Measurements from ENCODE around the gene RNH1.
A peak's percentile ranks its signal among the peaks of the same experiment; 100 is the strongest.

RNH1 gene

GRCh38 chr11:530960-531831, 24.2 kb upstream of the RNH1 start:
- H3K4me3 ChIP-seq (ENCODE audit: insufficient read depth, low read depth, low read length, poor library complexity, severe bottlenecking) = no peak overlapping the region
- H3K36me3 ChIP-seq (ENCODE audit: control insufficient read depth, insufficient read depth, low read length) = peaks cover 16% of the 10 kb centered on the region
- H3K4me1 ChIP-seq (ENCODE audit: control insufficient read depth, insufficient read depth, low read length, poor library complexity, severe bottlenecking) = peaks cover 15% of the 10 kb centered on the region
- H3K9me3 ChIP-seq (ENCODE audit: control insufficient read depth, low read length) = no peaks in the 10 kb centered on the region
- no peak for DNase-seq
- no peak overlapping the region for H3K27ac ChIP-seq (ENCODE audit: insufficient read depth, low read length, poor library complexity, severe bottlenecking)
- H3K27me3 ChIP-seq (replicated peaks; ENCODE audit: control insufficient read depth, insufficient read depth, low read length, poor library complexity, severe bottlenecking) = no peaks in the 10 kb centered on the region

DNA sequence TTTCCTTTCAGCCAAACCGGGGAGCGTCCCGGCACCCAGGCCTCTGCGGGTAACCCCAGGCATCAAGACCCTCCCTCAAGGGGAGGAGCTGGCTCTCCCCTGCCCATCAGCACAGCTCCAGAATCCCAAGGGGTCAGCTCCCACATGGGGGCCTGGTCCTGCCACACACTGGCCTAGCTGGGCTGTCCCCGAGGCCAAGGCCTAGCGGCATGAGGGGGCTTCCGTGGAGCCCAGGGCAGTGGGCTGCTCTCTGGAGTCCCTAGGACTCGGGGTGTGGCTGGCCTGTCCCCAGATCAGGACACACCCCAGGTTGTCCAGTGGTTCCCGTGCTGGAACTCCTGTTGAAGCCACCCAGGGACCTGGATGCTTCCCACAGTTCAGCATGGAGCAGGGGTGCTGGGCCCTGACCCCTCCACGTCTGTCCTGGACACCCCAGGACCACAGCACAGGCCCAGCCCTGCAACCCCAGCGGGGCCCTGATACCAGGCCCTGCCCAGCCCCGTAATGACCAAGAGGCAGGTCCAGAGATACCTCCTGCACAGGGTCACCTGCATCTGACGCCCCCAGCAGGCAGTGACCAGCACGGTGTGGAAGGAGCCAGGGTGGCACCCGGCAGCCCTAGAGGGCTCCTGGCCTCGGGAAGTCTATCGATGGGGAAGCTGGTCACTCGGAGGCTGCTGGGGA, 22.8 kb upstream of the RNH1 start:
- no peak overlapping the region for H3K27ac ChIP-seq (ENCODE audit: insufficient read depth, low read length, poor library complexity, severe bottlenecking)
- no peaks in the 10 kb centered on the region for H3K27me3 ChIP-seq (replicated peaks; ENCODE audit: control insufficient read depth, insufficient read depth, low read length, poor library complexity, severe bottlenecking)
- no peak overlapping the region for H3K4me3 ChIP-seq (ENCODE audit: insufficient read depth, low read depth, low read length, poor library complexity, severe bottlenecking)
- H3K36me3 ChIP-seq (ENCODE audit: control insufficient read depth, insufficient read depth, low read length) = peaks cover 16% of the 10 kb centered on the region
- H3K9me3 ChIP-seq (ENCODE audit: control insufficient read depth, low read length) = no peaks in the 10 kb centered on the region
- peaks cover 12% of the 10 kb centered on the region for H3K4me1 ChIP-seq (ENCODE audit: control insufficient read depth, insufficient read depth, low read length, poor library complexity, severe bottlenecking)
- no peak for DNase-seq

DNA sequence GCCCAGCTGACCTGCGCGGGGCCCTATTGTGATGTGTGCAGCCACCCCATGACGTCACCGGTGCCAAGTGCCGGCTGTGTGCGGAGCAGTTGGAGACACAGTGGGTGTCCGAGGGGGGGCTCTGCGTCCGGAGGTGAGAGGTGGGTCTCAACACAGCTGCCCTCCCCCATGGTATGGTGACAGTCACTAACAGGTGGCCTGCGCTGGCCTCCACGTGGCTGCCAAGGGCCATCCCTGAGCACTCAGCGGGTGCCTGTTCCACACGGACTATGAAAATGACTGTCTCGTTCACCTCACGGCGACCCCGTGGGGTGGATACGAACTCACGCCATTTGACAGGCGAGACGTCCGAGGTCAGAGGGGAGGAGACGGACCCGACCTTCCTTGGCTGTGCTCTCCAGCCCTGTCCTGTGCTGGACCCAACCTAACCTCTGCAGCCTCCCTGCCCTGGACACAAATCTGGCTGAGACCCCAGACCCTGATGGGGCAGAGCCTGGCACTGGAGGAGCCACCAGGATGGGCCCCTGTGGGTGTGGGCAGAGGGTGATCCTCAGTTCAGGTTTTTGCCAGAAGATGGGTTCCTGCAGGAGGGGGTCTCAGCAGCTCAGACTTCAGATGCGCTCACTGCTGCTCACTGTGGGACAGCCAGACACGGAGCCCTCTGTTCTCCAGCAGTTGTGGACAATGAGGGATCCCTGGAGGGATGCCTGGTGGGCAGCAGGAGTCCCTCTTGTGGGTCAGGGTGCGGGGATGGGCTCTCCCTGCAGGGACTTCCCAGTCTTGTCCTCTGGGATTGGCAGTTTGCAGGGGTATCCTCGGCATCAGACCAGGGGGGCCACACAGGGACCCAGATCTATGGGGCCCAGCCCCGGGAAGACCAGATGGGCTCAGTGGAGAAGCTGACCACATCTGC, 22.0 kb upstream of the RNH1 start:
- H3K9me3 ChIP-seq (ENCODE audit: control insufficient read depth, low read length) = no peaks in the 10 kb centered on the region
- H3K4me1 ChIP-seq (ENCODE audit: control insufficient read depth, insufficient read depth, low read length, poor library complexity, severe bottlenecking) = peaks cover 5% of the 10 kb centered on the region

DNA sequence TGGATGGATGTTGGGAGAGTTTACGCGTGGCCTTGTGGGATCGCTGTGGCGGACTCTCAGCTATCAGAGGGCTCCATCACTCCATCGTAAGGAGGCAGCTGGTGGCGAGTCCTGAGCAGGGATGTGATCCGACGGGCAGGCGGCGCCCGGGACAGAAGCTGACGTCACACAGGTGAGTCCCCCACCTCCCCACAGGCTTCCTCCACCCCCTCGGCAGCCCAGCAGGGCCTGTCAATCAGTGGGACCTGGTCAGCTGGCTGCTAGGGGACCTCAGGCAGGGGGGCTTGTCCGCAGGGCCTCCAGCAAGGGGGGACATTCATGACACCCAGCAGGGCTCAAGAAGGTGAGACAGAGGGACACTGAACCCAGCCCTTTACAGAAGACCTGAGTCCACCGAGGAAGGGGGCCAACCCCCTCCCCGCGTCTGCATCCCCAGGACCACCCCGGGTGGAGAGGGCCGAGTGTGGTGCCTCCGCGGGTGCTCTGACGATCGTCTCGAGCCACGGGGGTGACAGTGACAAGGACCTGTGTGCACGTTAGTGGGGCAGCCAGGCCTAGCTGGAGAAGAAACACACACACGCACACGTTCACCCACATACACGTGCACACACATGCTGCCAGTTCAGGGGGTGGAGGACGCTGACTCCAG, 21.2 kb upstream of the RNH1 start:
- Histone ChIP-seq H3K27me3 (replicated peaks; ENCODE audit: control insufficient read depth, insufficient read depth, low read length, poor library complexity, severe bottlenecking) (no peaks in the 10 kb centered on the region), H3K27ac (ENCODE audit: insufficient read depth, low read length, poor library complexity, severe bottlenecking) (no peak overlapping the region), H3K9me3 (ENCODE audit: control insufficient read depth, low read length) (no peaks in the 10 kb centered on the region), H3K4me3 (ENCODE audit: insufficient read depth, low read depth, low read length, poor library complexity, severe bottlenecking) (no peak overlapping the region), H3K4me1 (ENCODE audit: control insufficient read depth, insufficient read depth, low read length, poor library complexity, severe bottlenecking) (no peaks in the 10 kb centered on the region), H3K36me3 (ENCODE audit: control insufficient read depth, insufficient read depth, low read length) (peaks cover 16% of the 10 kb centered on the region)
- no peak for DNase-seq

More for the DNA sequence above, 22.0 kb upstream of the RNH1 start:
- no peak overlapping the region for H3K4me3 ChIP-seq (ENCODE audit: insufficient read depth, low read depth, low read length, poor library complexity, severe bottlenecking)
- H3K27me3 ChIP-seq (replicated peaks; ENCODE audit: control insufficient read depth, insufficient read depth, low read length, poor library complexity, severe bottlenecking) = no peaks in the 10 kb centered on the region
- peaks cover 16% of the 10 kb centered on the region for H3K36me3 ChIP-seq (ENCODE audit: control insufficient read depth, insufficient read depth, low read length)
- H3K27ac ChIP-seq (ENCODE audit: insufficient read depth, low read length, poor library complexity, severe bottlenecking) = no peak overlapping the region
- DNase-seq = no peak

DNA sequence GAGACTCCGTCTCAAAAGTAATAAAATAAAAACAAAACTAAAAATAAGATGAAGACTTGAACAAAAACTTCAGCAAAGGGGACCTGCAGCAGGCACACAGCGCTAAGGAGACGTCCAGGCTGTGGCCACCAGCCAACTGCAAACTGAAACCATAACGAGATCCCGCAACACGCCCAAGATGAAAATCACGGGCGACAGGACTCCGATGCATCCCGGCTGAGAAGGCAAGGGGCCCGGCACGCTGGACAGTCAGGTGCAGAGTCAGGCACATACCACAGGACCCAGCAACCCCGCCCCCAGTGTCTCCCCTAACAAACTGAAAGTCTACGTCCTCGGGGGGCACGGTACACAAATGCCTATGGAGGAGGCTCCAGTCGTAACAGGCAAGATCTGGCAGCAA, 19.1 kb upstream of the RNH1 start:
- no peak overlapping the region for H3K4me3 ChIP-seq (ENCODE audit: insufficient read depth, low read depth, low read length, poor library complexity, severe bottlenecking)
- H3K36me3 ChIP-seq (ENCODE audit: control insufficient read depth, insufficient read depth, low read length) = no peaks in the 10 kb centered on the region
- no peaks in the 10 kb centered on the region for H3K9me3 ChIP-seq (ENCODE audit: control insufficient read depth, low read length)
- no peak overlapping the region for H3K27ac ChIP-seq (ENCODE audit: insufficient read depth, low read length, poor library complexity, severe bottlenecking)
- no peak for DNase-seq
- H3K27me3 ChIP-seq (replicated peaks; ENCODE audit: control insufficient read depth, insufficient read depth, low read length, poor library complexity, severe bottlenecking) = no peaks in the 10 kb centered on the region
- H3K4me1 ChIP-seq (ENCODE audit: control insufficient read depth, insufficient read depth, low read length, poor library complexity, severe bottlenecking) = no peaks in the 10 kb centered on the region

DNA sequence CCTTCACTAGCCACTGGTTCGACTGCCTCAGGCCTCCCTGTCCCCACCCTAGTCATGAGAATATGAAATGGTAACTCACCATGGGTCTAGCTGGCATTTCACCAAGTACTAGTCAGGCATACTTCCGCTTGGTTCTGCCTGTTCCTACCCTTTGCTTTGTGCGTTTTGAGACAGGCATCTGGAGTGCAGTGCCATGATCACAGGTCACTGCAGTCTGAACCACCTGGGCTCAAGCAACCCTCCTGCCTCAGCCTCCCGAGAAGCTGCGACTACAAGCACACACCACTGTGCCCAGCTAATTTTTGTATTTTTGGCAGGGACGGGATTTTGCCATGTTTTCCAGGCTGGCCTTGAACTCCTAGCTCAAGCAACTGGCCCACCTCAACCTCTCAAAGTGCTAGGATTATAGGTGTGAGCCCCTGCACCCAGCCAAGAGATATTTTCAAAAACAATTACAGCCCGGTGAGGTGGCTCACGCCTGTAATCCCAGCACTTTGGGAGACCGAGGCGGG, 14.2 kb upstream of the RNH1 start:
- Histone ChIP-seq H3K27me3 (replicated peaks; ENCODE audit: control insufficient read depth, insufficient read depth, low read length, poor library complexity, severe bottlenecking) (no peaks in the 10 kb centered on the region), H3K9me3 (ENCODE audit: control insufficient read depth, low read length) (no peaks in the 10 kb centered on the region), H3K27ac (ENCODE audit: insufficient read depth, low read length, poor library complexity, severe bottlenecking) (no peak overlapping the region), H3K4me3 (ENCODE audit: insufficient read depth, low read depth, low read length, poor library complexity, severe bottlenecking) (no peak overlapping the region), H3K4me1 (ENCODE audit: control insufficient read depth, insufficient read depth, low read length, poor library complexity, severe bottlenecking) (peaks cover 5% of the 10 kb centered on the region), H3K36me3 (ENCODE audit: control insufficient read depth, insufficient read depth, low read length) (no peaks in the 10 kb centered on the region)
- no peak for DNase-seq

DNA sequence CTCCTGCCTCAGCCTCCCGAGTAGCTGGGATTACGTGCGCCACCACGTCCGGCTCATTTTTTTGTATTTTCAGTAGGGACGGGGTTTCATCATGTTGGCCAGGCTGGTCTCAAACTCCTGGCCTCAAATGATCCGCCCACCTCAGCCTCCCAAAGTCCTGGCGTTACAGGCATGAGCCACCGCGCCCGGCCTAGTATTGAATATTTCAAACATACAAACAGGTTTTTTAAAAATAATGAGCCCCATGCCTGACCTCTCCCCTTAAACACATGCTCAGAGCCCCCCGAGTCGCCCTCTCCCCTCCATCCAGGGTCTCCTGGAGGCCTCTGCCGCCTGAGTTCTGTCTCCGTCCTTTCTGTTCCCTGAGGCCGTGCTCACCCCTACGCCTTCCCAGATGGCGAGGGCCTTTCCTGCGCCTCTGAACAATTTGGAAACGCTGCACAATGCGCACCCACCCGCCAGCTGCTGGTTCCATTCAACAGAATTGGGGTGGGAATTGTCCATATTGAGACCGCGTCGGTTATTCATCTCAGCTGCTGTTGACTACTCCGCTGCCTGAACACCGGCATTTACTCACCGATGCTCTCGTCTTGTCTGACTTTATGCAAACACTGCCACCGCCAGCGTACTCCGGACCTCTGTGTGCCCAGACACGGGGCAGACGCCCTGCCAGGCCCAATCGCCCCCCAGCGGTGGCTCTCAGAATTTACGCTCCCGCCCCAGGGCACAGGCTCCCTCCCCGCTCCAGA, 13.6 kb upstream of the RNH1 start:
- Histone ChIP-seq H3K36me3 (ENCODE audit: control insufficient read depth, insufficient read depth, low read length) (no peaks in the 10 kb centered on the region), H3K4me1 (ENCODE audit: control insufficient read depth, insufficient read depth, low read length, poor library complexity, severe bottlenecking) (peaks cover 5% of the 10 kb centered on the region), H3K27me3 (replicated peaks; ENCODE audit: control insufficient read depth, insufficient read depth, low read length, poor library complexity, severe bottlenecking) (no peaks in the 10 kb centered on the region), H3K9me3 (ENCODE audit: control insufficient read depth, low read length) (no peaks in the 10 kb centered on the region), H3K27ac (ENCODE audit: insufficient read depth, low read length, poor library complexity, severe bottlenecking) (no peak overlapping the region), H3K4me3 (ENCODE audit: insufficient read depth, low read depth, low read length, poor library complexity, severe bottlenecking) (no peak overlapping the region)
- DNase-seq = no peak

- H3K27me3 ChIP-seq (replicated peaks; ENCODE audit: control insufficient read depth, insufficient read depth, low read length, poor library complexity, severe bottlenecking) = no peaks in the 10 kb centered on the region
- no peaks in the 10 kb centered on the region for H3K36me3 ChIP-seq (ENCODE audit: control insufficient read depth, insufficient read depth, low read length)
- H3K27ac ChIP-seq (ENCODE audit: insufficient read depth, low read length, poor library complexity, severe bottlenecking) = no peak overlapping the region
- H3K9me3 ChIP-seq (ENCODE audit: control insufficient read depth, low read length) = no peaks in the 10 kb centered on the region
- H3K4me3 ChIP-seq (ENCODE audit: insufficient read depth, low read depth, low read length, poor library complexity, severe bottlenecking) = peak overlapping the region; percentile 39
- peaks cover 5% of the 10 kb centered on the region for H3K4me1 ChIP-seq (ENCODE audit: control insufficient read depth, insufficient read depth, low read length, poor library complexity, severe bottlenecking)
- peak; percentile 83 to 86 (median 84) for DNase-seq
Measured at GRCh38 chr11:518463-519202, 11.6 kb upstream of the RNH1 start.

All from effector memory CD4-positive, alpha-beta T cell (primary cell).